ENCODE data around the gene CRIM1. TPM values are rescaled to one million over a fixed set of nuclear protein-coding genes. Genes with fewer than 3 reads are reported as not detected.
"Not testable (repeated sequence)": the region's sequence is repeated elsewhere in the genome, so short reads cannot be mapped to it uniquely, and the experiment has no call there.

The CRIM1 gene, protein sequence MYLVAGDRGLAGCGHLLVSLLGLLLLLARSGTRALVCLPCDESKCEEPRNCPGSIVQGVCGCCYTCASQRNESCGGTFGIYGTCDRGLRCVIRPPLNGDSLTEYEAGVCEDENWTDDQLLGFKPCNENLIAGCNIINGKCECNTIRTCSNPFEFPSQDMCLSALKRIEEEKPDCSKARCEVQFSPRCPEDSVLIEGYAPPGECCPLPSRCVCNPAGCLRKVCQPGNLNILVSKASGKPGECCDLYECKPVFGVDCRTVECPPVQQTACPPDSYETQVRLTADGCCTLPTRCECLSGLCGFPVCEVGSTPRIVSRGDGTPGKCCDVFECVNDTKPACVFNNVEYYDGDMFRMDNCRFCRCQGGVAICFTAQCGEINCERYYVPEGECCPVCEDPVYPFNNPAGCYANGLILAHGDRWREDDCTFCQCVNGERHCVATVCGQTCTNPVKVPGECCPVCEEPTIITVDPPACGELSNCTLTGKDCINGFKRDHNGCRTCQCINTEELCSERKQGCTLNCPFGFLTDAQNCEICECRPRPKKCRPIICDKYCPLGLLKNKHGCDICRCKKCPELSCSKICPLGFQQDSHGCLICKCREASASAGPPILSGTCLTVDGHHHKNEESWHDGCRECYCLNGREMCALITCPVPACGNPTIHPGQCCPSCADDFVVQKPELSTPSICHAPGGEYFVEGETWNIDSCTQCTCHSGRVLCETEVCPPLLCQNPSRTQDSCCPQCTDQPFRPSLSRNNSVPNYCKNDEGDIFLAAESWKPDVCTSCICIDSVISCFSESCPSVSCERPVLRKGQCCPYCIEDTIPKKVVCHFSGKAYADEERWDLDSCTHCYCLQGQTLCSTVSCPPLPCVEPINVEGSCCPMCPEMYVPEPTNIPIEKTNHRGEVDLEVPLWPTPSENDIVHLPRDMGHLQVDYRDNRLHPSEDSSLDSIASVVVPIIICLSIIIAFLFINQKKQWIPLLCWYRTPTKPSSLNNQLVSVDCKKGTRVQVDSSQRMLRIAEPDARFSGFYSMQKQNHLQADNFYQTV
- 190 TPM for polyA plus RNA-seq (2013, experiment 1 of 2; ENCODE audit: insufficient read length)
- polyA plus RNA-seq (2013, experiment 2 of 2; ENCODE audit: insufficient read length), result 185 TPM

DNA sequence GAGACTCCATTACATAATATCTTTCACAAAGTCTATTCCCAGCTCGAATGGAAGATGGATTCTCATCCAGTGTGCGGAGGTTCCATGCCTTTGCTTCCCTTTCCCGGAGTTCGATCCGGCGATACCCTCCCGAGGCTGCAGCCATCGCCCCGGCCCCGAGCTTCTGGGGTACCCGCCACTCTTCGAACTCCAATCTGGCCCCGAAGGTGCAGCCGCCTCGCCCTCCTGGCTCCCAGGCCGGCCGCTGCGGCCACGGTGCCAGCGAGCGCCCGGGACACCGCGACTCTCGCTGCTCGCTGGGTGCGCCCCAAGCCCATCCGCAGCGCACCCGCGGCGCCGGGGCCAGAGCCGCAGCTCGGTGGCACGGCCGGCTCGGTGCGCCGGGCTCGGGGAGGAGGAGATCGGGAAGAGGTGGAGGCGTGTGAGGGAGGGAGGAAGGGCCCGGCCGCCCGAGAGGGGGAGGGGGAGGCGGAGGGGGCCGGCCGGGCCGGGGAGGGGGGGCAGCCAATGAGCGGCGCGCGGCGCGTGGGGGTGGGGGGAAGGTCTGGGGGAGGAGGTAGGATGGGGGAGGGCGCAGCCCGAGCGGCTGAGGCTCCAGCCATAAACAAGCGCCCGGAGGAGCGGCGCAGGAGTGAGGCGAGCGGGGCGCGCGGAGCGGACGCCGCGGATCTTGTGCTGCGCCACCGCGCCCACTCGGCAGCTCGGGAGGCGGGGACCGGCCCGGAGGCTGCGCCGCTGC, at the start of gene CRIM1:
TSS of gene CRIM1 (plus strand) at position 628 of the 739 bp plus-strand sequence. CDS start 515 bp downstream, outside the sequence.
- DNase-seq, result peak; percentile 95

DNA sequence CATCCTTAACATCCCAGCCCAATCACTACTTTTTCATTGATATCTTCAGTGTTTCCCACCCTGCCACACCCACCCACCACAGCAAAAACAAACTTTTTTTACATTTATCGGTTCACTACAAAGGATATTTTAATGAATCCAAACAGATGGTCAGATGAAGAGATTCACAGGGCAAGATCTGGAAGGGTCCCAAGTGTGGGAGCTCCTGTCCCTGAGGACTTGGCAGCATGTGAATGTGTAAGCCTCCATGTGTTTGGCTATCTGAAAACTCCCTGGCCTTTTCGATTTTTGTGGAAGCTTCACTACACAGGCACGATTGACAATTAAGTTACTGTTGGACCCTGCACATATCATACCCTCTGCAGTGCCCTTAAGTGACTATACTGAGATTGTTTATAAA, 48.1 kb upstream of the CRIM1 start:
- DNase-seq, result no peak

DNA sequence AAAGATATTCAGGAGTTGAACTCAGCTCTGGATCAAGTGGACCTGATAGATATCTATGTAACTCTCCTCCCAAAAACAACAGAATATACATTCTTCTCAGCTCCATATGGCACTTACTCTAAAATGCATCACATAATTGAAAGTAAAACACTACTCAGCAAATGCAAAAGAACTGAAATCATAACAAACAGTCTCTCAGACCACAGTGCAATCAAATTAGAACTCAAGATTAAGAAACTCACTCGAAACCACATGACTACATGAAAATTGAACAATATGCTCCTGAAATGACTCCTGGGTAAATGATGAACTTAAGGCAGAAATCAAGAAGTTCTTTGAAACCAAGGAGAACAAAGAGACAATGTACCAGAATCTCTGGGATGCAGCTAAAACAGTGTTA, 45.1 kb upstream of the CRIM1 start:
- DNase-seq, result not testable (repeated sequence)

DNA sequence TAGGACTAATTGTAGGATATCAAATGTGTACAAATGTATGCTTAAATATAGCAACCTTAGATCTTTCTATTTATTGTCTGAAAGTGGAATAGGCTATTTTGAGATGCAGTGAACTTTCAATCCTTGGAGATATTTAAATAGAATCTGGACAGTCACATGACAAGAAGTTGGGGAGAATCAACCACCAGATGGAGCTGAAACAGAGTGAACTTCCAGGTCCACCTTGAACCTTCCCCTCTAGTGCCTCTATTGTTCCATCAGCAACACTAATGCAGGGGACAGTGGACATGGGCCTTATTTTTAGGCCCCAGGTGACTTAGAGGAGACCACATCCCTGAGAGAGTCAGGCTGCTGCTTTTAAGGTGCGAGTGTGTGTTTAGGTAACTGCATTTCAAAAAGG, 37.0 kb upstream of the CRIM1 start:
- no peak for DNase-seq

DNA sequence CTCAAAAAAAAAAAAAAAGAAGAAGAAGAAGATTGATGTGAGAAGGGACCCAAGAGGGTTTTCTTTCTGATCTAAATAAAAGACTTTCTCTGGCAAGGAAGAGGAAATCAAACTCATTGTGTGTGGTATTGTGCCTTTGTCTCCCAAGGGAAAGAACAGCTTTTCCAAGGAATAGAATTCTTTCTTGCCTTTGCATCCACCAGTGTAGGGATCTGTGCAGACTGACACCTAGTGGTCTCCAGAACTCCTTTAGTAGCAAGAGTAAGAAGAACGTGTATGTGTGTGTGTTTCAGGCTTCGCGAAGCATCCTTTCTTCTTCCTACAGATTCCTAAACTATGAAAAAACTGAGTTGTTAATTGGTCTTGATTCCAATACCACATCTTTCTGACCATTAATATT, 33.5 kb upstream of the CRIM1 start:
- DNase-seq, result peak; percentile 62

DNA sequence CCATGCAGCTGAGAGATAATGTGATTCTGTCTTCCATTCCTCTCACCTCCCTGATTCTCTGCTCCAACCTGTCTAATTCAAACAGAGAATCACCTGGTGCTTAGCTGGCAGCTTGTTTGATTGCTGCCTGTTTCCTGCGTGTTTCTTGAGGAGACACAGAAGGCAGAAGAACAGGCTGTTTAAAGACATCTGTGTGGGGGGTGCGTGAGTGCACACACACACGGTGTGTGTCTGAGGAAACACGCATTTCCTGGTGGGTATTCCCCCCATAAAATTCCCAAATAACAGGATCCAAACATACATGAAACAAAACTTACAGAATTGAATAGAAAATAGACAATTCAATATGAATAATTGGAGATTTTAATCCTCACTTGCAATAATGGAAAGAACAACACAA, 29.3 kb upstream of the CRIM1 start:
- DNase-seq, result no peak

DNA sequence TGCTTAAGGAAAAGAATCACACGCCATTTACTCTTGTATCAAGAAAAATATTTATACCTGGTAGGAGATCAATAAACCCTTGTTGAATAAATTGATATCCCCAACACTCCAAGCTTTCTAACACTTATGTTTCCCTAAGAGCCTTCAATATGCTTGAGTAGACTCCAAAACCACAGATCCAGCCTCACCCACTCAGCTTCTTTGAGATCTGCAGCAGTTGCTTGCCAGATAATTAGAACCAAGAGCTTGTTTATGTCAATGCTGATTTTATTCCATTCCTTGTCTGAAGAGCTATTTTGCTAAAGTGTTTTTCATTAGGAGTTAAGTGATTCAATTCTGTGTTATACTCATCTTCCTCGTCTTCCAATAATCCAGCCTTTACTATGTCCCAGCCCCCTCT, 26.3 kb upstream of the CRIM1 start:
- peak; percentile 62 for DNase-seq

DNA sequence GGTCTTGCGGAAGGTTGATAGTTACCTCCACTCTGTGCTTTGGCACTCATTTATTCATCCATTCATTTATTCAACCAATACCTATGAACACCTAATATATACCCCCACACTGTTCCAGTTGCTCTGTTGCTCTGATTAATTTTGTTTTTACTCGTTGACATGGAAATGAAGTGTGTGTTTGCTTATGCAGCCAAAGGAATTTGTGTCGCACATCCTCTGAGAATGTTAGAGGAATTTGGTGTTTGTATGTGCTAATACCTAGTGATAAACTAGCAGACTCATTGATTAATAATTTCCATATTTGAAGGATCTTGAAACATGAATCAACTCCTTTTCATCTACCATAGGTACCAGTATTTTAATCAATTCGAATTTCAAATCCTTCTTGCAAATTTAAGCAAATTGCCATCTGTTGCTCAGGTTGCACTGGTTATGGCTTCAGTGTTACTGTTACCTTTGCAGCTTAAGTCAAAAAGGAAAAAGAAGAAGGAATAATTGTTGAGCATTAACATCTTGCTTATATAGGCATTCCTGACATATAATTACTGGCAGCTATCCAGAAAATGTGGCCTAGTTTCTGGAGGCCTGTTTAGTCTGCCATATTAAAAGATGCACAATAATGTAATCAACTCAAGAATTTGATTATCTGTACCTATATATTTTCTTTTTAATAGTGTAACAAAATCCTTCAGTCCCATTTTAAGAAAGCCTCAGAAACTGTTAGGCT, 25.7 kb upstream of the CRIM1 start:
- DNase-seq, result peak; percentile 81

DNA sequence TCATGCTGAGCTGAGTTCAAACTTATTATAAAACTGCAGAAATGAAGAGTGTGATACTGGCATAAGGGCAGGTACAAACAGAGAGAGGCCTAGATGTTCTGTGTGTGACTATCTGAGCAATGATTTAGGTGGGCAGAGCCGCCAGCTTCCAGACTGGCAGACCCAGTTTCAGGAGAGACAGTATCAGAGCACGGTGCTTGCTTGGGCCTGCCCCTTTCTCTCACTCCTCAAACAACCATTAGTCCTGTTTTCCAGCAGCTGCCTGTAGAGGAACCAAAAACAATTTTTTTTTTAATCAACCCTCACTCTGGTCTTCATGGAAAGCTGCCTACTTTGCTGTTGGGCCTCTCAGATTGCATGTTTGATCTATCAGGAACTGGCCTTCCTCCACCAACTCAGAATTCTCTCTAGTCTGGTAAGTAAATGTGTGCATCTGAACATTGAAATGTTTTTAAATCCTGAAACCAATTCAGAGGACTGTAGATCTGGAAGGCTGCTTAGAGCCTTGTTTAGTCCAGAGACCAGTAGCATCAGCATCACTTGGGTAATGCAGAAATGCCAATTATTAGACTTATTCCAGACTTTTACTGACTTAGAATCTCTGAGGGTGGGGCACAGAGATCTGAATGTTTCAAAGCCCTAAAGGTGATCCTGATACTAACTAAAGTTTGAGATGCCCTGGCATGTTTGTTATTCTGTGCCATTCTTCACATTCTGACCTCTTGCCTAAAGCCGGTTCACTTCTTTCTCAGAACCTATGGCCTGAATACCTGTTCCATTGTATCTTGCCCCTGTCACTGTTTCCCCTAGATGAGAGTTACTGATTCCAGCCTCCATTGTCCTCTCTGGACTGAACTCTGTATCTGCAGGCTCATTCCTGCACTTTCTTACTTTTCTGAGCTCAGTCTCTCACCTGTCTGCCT, 24.8 kb upstream of the CRIM1 start:
- peak; percentile 17 for DNase-seq

DNA sequence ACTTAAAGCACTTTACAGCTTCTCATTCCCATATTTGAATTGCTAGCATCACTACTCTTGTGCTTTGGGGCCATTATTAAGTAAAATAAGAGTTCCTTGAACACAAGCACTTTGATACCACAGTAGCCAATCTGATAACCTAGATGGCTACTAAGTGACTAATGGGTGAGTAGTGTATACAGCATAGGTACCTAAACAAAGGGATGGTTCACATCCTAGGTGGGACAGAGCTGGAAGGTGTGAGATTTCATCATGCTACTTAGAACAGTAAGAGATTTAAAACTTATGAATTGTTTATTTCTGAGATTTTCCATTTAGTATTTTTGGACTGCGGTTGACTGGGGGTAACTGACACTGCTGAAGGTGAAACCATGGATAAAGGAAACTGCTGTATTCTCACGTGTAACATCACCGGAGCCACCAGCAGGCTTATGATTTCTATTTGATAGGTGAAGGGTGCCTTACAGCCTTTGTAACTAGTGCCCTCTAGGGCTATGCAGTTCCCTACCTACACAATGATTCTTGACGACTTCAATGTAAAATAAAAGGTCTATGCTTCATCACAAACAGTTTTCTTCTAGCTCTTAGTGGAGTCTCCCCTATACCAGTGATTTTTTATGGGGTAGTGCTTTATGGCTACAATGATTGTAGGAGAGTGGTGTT, 22.1 kb upstream of the CRIM1 start:
- DNase-seq, result no peak

DNA sequence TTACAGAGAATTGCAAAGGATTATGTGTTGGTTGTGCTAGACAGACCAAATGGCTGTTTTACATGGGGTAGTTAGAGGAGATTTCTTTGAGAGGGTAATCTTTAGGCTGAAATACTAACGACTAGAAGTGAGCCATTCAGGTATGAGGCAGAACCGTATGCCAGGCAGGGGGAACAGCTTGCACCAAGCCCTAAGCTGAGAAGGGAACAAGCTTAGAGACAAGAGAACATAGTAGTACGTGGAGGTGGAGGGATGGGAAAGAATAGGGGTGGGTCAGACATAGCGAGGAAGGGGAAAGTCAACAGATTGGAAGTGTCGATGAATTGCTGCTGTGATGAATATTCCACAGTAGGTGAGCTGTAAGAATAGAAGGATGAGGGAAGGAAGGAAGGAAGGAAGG, 20.0 kb upstream of the CRIM1 start:
- DNase-seq, result no peak

DNA sequence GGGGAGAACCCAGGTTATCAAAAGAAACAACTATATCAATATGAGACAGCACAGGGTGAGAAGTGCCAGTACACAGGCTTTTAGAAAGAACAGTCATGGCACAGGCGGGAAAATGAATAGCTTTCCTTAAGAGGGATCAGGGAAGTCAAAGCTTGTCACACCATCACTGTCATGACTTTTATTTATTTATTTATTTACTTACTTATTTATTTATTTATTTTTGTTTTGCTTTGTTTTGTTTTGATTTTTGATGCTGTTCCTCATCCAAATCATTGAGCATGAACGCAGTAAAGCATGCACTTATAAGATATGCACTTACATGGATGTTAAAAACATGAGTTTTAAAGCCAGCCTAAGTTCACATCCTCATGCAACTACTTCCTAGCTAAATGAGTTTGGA, 19.3 kb upstream of the CRIM1 start:
- DNase-seq, result no peak

DNA sequence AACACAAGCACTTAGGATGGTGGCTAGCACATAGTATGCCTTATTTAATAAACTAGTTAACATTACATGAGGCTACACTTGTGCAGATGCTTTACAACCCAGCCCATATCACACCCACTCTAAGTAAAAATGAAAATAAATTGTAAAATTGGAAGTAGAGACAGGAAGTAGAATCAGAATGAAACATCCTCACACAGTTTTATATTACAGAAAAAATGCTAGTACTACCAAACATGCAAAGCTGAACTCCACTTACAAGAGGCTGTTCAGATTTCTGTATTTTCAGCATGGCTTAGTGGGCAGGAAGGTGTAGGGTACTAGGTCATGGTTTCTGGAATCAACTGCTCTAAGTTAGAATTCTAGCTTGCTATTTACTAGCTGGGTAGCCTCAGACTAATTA, 18.2 kb upstream of the CRIM1 start:
- DNase-seq, result no peak

DNA sequence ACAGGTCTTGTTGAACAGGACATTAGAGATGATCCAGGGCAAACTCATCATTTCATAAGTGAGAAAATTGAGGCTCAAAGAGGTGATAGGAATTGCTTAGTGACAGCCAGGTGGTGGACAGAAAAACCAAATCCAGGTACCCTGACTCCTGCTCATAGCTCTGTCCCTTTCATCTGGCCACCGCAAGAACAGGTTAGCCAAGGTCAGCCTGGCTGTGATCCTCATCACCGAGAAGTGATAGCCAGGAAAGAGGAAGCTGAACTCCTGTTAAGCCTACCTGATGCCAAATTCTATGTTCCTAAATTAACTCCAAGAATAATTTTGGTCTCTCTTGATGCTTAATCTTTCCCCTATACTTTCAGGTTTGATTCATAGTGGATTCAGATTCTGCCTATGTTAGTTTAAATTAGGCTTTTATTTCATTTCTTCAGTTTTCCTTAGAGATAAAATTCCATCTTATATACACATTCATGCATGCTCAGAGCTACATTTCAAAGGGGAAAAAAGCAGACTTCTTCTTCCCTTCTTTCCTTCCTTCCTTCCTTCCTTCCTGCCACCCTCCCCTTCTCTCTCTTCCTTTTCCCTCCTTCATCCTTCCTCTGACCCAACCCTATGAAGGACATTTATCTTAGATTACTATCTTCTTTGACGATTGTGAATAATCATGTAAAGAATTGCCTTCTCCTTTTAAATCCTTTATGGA, 17.3 kb upstream of the CRIM1 start:
- DNase-seq, result no peak

DNA sequence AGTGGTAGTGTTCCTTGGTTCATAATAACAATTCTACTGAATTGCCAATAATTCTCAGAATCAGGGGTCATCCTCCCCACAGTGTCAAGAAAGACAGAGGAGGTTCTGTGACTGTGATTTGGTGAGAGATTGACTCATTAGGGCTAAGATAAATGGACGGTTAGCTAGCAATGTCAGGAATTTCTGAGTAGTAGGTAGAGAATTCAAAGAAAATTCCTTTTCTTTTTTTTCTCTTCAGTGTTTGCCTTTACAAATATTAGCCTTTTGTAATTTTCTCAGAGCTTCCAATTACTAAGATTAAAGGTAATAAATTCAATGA, 16.8 kb upstream of the CRIM1 start:
- peak; percentile 81 for DNase-seq

DNA sequence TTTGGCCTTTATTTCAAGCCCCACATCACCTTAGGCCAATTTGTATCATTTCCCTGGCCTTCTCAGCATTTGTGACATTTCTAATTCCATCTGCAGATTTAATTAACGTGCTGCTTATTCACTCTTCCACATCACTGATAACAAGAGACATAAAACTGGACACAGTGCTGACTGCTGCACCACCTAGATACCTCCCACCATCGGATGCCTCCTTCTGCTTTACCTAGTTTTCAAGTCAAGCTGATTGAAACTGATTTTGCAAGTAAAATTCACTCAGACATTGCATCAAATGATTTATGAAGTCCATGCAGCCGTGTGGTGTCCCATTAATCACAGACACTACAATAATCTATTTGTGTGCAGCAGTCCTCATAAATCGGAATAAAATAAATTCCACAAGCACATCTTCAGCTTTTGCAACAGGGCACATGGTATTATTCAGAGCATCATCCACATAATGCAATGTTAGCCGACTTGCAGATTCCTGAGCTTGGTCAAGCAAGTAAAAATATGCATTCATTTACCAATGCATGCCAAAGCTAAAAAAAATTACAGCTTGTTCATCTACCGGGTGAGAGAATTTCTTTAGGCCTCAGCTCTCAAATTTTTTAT, 15.9 kb upstream of the CRIM1 start:
- peak; percentile 83 for DNase-seq

DNA sequence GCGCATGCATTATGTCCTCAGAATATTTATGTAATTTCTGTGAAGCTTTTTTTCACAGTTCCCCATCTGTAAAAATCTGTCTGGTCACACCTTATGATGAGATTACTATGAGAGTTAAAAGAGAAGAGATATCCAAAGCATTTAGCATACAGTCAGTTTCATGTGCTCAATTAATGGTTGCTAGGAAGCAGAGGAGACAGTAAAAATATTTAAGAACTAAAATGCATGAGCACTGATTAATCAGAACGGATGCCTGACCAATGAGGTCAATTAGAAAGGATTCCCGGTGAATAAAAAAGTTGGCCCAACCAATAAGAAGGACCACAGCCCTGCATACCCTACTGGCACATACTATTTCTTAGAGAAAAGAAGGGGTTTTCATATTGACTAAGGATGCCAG, 12.0 kb upstream of the CRIM1 start:
- DNase-seq, result no peak

DNA sequence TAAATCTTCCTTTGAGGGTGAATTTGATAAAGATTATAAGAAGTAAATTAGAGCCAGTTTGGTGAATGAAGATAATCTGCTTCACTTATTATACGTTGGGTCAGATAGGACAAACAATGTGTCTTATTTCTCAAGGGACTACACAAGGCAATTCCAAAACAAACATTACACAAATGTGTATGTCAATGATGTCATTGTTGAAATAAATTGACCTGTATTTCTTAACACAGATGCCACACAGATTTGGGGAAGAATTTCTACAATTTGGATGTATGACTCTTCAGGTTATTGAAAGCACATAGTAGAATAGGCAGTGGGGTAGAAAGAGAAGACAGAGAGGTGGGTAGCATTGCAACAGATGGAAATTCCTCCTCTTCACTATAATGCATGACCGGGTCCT, 6.9 kb upstream of the CRIM1 start:
- DNase-seq, result no peak

DNA sequence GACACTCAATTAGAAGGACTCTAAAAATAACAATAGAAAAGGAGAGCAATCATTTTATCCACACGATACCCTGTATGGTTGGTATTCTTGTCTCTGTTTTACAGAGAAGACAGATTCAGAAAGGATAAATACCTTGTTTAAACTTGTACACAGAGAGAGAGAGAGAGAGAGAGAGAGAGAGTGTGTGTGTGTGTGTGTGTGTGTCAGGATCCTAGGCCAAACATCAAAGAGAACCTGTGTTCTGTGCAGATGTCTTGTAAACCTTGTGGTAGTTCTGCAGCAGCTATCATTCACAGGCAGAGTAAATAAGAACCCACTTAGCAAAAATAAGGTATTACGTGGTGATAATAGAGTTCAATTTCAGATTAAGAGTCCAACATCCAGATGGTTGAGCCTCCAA, 4.3 kb upstream of the CRIM1 start:
- DNase-seq, result no peak
